ENCODE results near the gene ALDH1B1.

- TF ChIP-seq CTCF (conservative IDR thresholded peaks at IDR 0.05) = no peak
- no peak for TF ChIP-seq EZH2 (IDR thresholded peaks at IDR 0.05; ENCODE audit: low read depth)
Observed at GRCh38 chr9:38419181-38419580, 26.7 kb downstream of the ALDH1B1 start.
